Mesothelial cell of epicardium (in vitro differentiated cells): ENCODE data around the gene UNC50. TPM values are rescaled to one million over a fixed set of nuclear protein-coding genes. Genes with fewer than 3 reads are reported as not detected.

ENCODE experiments used
- DNase-seq, 2 experiments: peaks; one replicate each; pipeline ENCODE4 v3.0.0; 2021; ENCODE audit warnings: low spot score in 2 of 2; ENCODE audit not compliant: unreplicated experiment in 2 of 2
- H3K27ac Mint-ChIP-seq: 2 replicates; pipeline ENCODE4 v1.8.0; 2021; ENCODE audit warnings: mixed read lengths
- H3K27me3 Mint-ChIP-seq: 2 replicates; pipeline ENCODE4 v1.8.0; 2021; ENCODE audit warnings: low read depth, mixed read lengths
- H3K36me3 Mint-ChIP-seq: 2 replicates; pipeline ENCODE4 v1.8.0; 2021; ENCODE audit warnings: mixed read lengths
- H3K4me1 Mint-ChIP-seq: 2 replicates; pipeline ENCODE4 v1.8.0; 2021; ENCODE audit warnings: mixed read lengths
- H3K4me3 Mint-ChIP-seq: 2 replicates; pipeline ENCODE4 v1.8.0; 2021; ENCODE audit warnings: mild to moderate bottlenecking, moderate library complexity, mixed read lengths
- H3K9me3 Mint-ChIP-seq: 2 replicates; pipeline ENCODE4 v1.8.0; 2021; ENCODE audit warnings: mixed read lengths
- CTCF ChIP-seq: fragments of 200-600 bp; sonication (generic); IDR thresholded peaks from one replicate; pipeline ENCODE4 v1.5.0; 2021; ENCODE audit warnings: antibody characterized with exemption; ENCODE audit not compliant: unreplicated experiment
- total RNA-seq: library from RNA; stranded (reverse); gene quantifications from 3 replicates; pipeline ENCODE4 v1.2.1, GENCODE V29; 2021

UNC50 gene
- total RNA-seq, 1 donor from 2014 or later: 44.6 TPM

- Mint-ChIP-seq H3K27ac (peak overlapping the region; percentile 80), H3K27me3 (no peaks in the 10 kb centered on the region), H3K36me3 (peaks cover 7% of the 10 kb centered on the region), H3K9me3 (no peaks in the 10 kb centered on the region), H3K4me3 (peak overlapping the region; percentile 76), H3K4me1 (peaks cover 36% of the 10 kb centered on the region)
- no peak for DNase-seq
- no peak for TF ChIP-seq CTCF
Measured at GRCh38 chr2:98606431-98606830, 2.0 kb upstream of the UNC50 start.

GRCh38 chr2:98607104-98607503, 1.3 kb upstream of the UNC50 start:
- Mint-ChIP-seq H3K27ac (peak overlapping the region; percentile 93), H3K36me3 (peaks cover 9% of the 10 kb centered on the region), H3K4me1 (peaks cover 38% of the 10 kb centered on the region), H3K9me3 (no peaks in the 10 kb centered on the region), H3K4me3 (peak overlapping the region; percentile 76), H3K27me3 (no peaks in the 10 kb centered on the region)
- DNase-seq: no peak
- no peak for TF ChIP-seq CTCF

- Mint-ChIP-seq H3K27me3 (no peaks in the 10 kb centered on the region), H3K36me3 (peaks cover 9% of the 10 kb centered on the region), H3K4me1 (peaks cover 38% of the 10 kb centered on the region), H3K4me3 (peak overlapping the region; percentile 76), H3K9me3 (no peaks in the 10 kb centered on the region), H3K27ac (peak overlapping the region; percentile 93)
- TF ChIP-seq CTCF: no peak
- DNase-seq: no peak
Measured at GRCh38 chr2:98607741-98608115, 661 bp upstream of the UNC50 start.

- peaks cover 38% of the 10 kb centered on the region for H3K4me1 Mint-ChIP-seq
- no peaks in the 10 kb centered on the region for H3K27me3 Mint-ChIP-seq
- peak overlapping the region; percentile 76 for H3K4me3 Mint-ChIP-seq
- H3K9me3 Mint-ChIP-seq: no peaks in the 10 kb centered on the region
- H3K36me3 Mint-ChIP-seq: peaks cover 21% of the 10 kb centered on the region
- TF ChIP-seq CTCF: no peak
- peak in 1 of 2 experiments; percentile 54 for DNase-seq
- peak overlapping the region; percentile 93 for H3K27ac Mint-ChIP-seq
Measured at GRCh38 chr2:98608962-98609604, 694 bp downstream of the UNC50 start.

GRCh38 chr2:98614024-98614739, 5.8 kb downstream of the UNC50 start:
- TF ChIP-seq CTCF: no peak
- Mint-ChIP-seq H3K36me3 (peaks cover 37% of the 10 kb centered on the region), H3K27ac (no peak overlapping the region), H3K9me3 (no peaks in the 10 kb centered on the region), H3K4me1 (peaks cover 25% of the 10 kb centered on the region), H3K4me3 (no peak overlapping the region), H3K27me3 (no peaks in the 10 kb centered on the region)
- no peak for DNase-seq
